HepG2 (cell line): ENCODE measurements around the gene FGF18. TPM values are rescaled to one million over a fixed set of nuclear protein-coding genes. Genes with fewer than 3 reads are reported as not detected.

Source experiments
- ATAC-seq: fragments of 200-7000 bp; cut with Tn5 transposase; 3 replicates; pipeline ENCODE4 v1.9.1; 2020; ENCODE audit warnings: mild to moderate bottlenecking, moderate library complexity
- BruUV-seq: library from RNA; stranded (reverse); fragments of 400-500 nt; replicated peaks from 2 replicates; lab custom pipeline; 2021; lab: Mats Ljungman, UMichigan
- CTCF ChIA-PET: fragments of 300-600 bp; formaldehyde crosslinking; extraction: SDS; loops from one replicate; lab custom pipeline; 2021; ENCODE audit warnings: low total read pairs, inconsistent platforms, low intra/inter-chr PET ratio; lab: Yijun Ruan, JAX
- POLR2A ChIA-PET: fragments of 350-600 bp; sonication (Branson Sonifier 250); formaldehyde crosslinking; loops from one replicate; lab custom pipeline; 2020; ENCODE audit warnings: antibody characterized with exemption, inconsistent platforms; lab: Yijun Ruan, JAX
- DNase-seq: peaks from one replicate; pipeline ENCODE4 v3.0.0-alpha.2; 2015; ENCODE audit warnings: low spot score
- FAIRE-seq: peaks from 3 replicates; lab custom pipeline; 2011; peaks lifted over from hg19 to GRCh38; lab: Jason Lieb, UNC
- H2AFZ ChIP-seq: one replicate; pipeline ENCODE4 v1.6.1; 2011; ENCODE audit warnings: low read length, inconsistent platforms
- H3K27ac ChIP-seq: fragments of 300-600 bp; 3 replicates; pipeline ENCODE4 v1.8.0; 2011; ENCODE audit warnings: mixed run types, mild to moderate bottlenecking, mixed read lengths, low read length, inconsistent platforms; ENCODE audit not compliant: insufficient read depth; ENCODE audit errors: extremely low read length
- H3K27me3 ChIP-seq, 2 experiments: fragments of 200-600 bp in 1 of 2; 2 replicates in 1 of 2; 3 replicates in 1 of 2; pipeline versions ENCODE4 v1.6.0 to v1.8.0; 2011; ENCODE audit warnings: low read length in 2 of 2, mild to moderate bottlenecking in 2 of 2, moderate library complexity in 2 of 2, inconsistent platforms in 1 of 2; ENCODE audit not compliant: insufficient read depth in 2 of 2, control insufficient read depth in 1 of 2
- H3K36me3 ChIP-seq, 2 experiments: fragments of 200-600 bp in 1 of 2; replicated peaks in 1 of 2; 2 replicates in 1 of 2; 3 replicates in 1 of 2; pipeline versions ENCODE4 v1.5.1 to v1.8.0; 2011; ENCODE audit warnings: low read length in 2 of 2, inconsistent platforms in 1 of 2; ENCODE audit not compliant: insufficient read depth in 2 of 2, control insufficient read depth in 1 of 2
- H3K4me1 ChIP-seq: 2 replicates; pipeline ENCODE4 v1.5.1; 2012; ENCODE audit warnings: low read length, inconsistent platforms; ENCODE audit not compliant: insufficient read depth
- H3K4me2 ChIP-seq: 2 replicates; pipeline ENCODE4 v1.6.0; 2011; ENCODE audit warnings: low read depth, low read length, inconsistent platforms
- H3K4me3 ChIP-seq, 3 experiments: fragments of 200-600 bp in 1 of 3; sonication (generic), shearing (Covaris generic) in 1 of 3; replicated peaks in 1 of 3; 2 replicates each; pipeline ENCODE4 v1.5.1; 2011 to 2016; ENCODE audit warnings: low read length in 3 of 3, inconsistent platforms in 2 of 3, low read depth in 2 of 3, mild to moderate bottlenecking in 2 of 3, control low read depth in 1 of 3, mixed read lengths in 1 of 3; ENCODE audit not compliant: insufficient read depth in 1 of 3
- H3K79me2 ChIP-seq: one replicate; pipeline ENCODE4 v1.6.1; 2011; ENCODE audit warnings: low read length, inconsistent platforms; ENCODE audit not compliant: insufficient read depth
- H3K9ac ChIP-seq: 2 replicates; pipeline ENCODE4 v1.6.0; 2011; ENCODE audit warnings: mild to moderate bottlenecking, low read depth, low read length, inconsistent platforms; ENCODE audit not compliant: insufficient read depth
- H3K9me3 ChIP-seq: 2 replicates; pipeline ENCODE4 v1.5.1; 2012; ENCODE audit warnings: mild to moderate bottlenecking, low read length
- H4K20me1 ChIP-seq: 2 replicates; pipeline ENCODE4 v1.6.0; 2011; ENCODE audit warnings: inconsistent platforms, mild to moderate bottlenecking, low read length, moderate library complexity; ENCODE audit not compliant: insufficient read depth
- EEA1 ChIP-seq: sonication (generic); formaldehyde crosslinking; IDR thresholded peaks from 2 replicates; pipeline ENCODE4 v1.5.1; 2020; ENCODE audit warnings: mild to moderate bottlenecking, missing genetic modification reagents, borderline replicate concordance
- HMG20B ChIP-seq: conservative IDR thresholded peaks from 2 replicates; pipeline ENCODE4 v1.6.1; 2016; ENCODE audit warnings: missing genetic modification reagents, missing compliant biosample characterization
- HOXA3 ChIP-seq: sonication (generic); formaldehyde crosslinking; IDR thresholded peaks from 2 replicates; pipeline ENCODE4 v1.5.0; 2020; ENCODE audit warnings: missing genetic modification reagents
- POLR2A ChIP-seq, 2 experiments: IDR thresholded peaks; 2 replicates each; pipeline ENCODE4 v1.6.1; 2011; ENCODE audit warnings: low read depth in 2 of 2, low read length in 2 of 2, mild to moderate bottlenecking in 1 of 2, moderate library complexity in 1 of 2; ENCODE audit not compliant: insufficient read depth in 1 of 2
- RFXANK ChIP-seq: IDR thresholded peaks from 2 replicates; pipeline ENCODE4 v1.6.1; 2016
- TBL1XR1 ChIP-seq: fragments of 150-350 bp; IDR thresholded peaks from 2 replicates; pipeline ENCODE4 v1.6.1; 2014; ENCODE audit warnings: borderline replicate concordance, low read length; ENCODE audit not compliant: partially characterized antibody
- ZFP36 ChIP-seq: fragments of 150-350 bp; IDR thresholded peaks from 2 replicates; pipeline ENCODE4 v1.6.1; 2018; ENCODE audit warnings: borderline replicate concordance, low read length, low read depth; ENCODE audit not compliant: partially characterized antibody
- ZFP36L1 ChIP-seq: sonication (generic); formaldehyde crosslinking; IDR thresholded peaks from 2 replicates; pipeline ENCODE4 v1.8.0; 2022; ENCODE audit warnings: mild to moderate bottlenecking, missing genetic modification reagents, moderate library complexity
- ZNF253 ChIP-seq: sonication (generic); formaldehyde crosslinking; IDR thresholded peaks from 2 replicates; pipeline ENCODE4 v1.8.0; 2022; ENCODE audit warnings: mild to moderate bottlenecking, missing genetic modification reagents, borderline replicate concordance
- ZNF605 ChIP-seq: sonication (generic); formaldehyde crosslinking; IDR thresholded peaks from 2 replicates; pipeline ENCODE4 v1.8.0; 2022; ENCODE audit warnings: mild to moderate bottlenecking, missing genetic modification reagents
- WGBS: methylation state at CpG from one replicate; pipeline ENCODE4 v1.1.6; 2017; ENCODE audit warnings: low lambda C conversion rate; 5-methylcytosine and 5-hydroxymethylcytosine counted together
- in situ Hi-C: cut with HindIII; loops from 2 replicates; pipeline ENCODE4 v1.10.0; 2017; ENCODE audit warnings: low pct_unique_long_range_greater_than_20kb; ENCODE audit not compliant: extremely low pct_ligation_motif_present
- intact Hi-C: fragments of 100-400 bp; cut with micrococcal nuclease; formaldehyde crosslinking; loops from one replicate; pipeline ENCODE4 v1.10.0; 2022; ENCODE audit not compliant: unreplicated experiment
- polyA plus RNA-seq, 8 experiments: library from polyadenylated mRNA; depleted of rRNA in 3 of 8; stranded (reverse) in 7 of 8; unstranded in 1 of 8; fragments of >200 nt; fragmentation: Illumina TruSeq in 4 of 8; extraction: Trizol in 4 of 8; gene quantifications; 2 replicates each; pipeline versions ENCODE4 v1.2.1 to v1.2.3, GENCODE V29; 2011 to 2016; ENCODE audit warnings: low read depth in 4 of 8, missing spikeins in 1 of 8, mixed read lengths in 1 of 8; ENCODE audit not compliant: insufficient read depth in 1 of 8
- total RNA-seq, 5 experiments: library from RNA; depleted of rRNA; stranded (reverse); fragments of >200 nt; fragmentation: Illumina TruSeq; extraction: Trizol; gene quantifications; 2 replicates each; pipeline ENCODE4 v1.2.3, GENCODE V29; 2016; ENCODE audit warnings: low read depth in 1 of 5
- TF ChIP-seq, protein P1 (sequence below): sonication (generic); formaldehyde crosslinking; IDR thresholded peaks from 2 replicates; pipeline ENCODE4 v1.8.1; 2023; ENCODE audit warnings: mild to moderate bottlenecking, inconsistent platforms, moderate library complexity, missing genetic modification reagents, borderline replicate concordance
- TF ChIP-seq, protein P2 (sequence below): sonication (generic); formaldehyde crosslinking; IDR thresholded peaks from 2 replicates; pipeline ENCODE4 v1.8.1; 2023; ENCODE audit warnings: missing genetic modification reagents, mild to moderate bottlenecking, borderline replicate concordance
- TF ChIP-seq, protein P3 (sequence below): sonication (generic); formaldehyde crosslinking; conservative IDR thresholded peaks from 2 replicates; pipeline ENCODE4 v1.4.0; 2020; ENCODE audit warnings: missing genetic modification reagents
- TF ChIP-seq, protein P4 (sequence below): sonication (generic); formaldehyde crosslinking; IDR thresholded peaks from 2 replicates; pipeline ENCODE4 v1.9.0; 2022; ENCODE audit warnings: low read depth, missing genetic modification reagents
- TF ChIP-seq, protein P5 (sequence below): sonication (generic); formaldehyde crosslinking; IDR thresholded peaks from 2 replicates; pipeline ENCODE4 v1.5.0; 2020; ENCODE audit warnings: missing genetic modification reagents
- TF ChIP-seq, protein P6 (sequence below): sonication (generic); formaldehyde crosslinking; IDR thresholded peaks from 2 replicates; pipeline ENCODE4 v1.8.0; 2022; ENCODE audit warnings: missing genetic modification reagents, mild to moderate bottlenecking, borderline replicate concordance

FGF18 gene
- total and polyA plus RNA-seq, 2 of the 13 experiments (the other 11 are each of a cell fraction or from before 2014, with no cell fraction given): not detected

DNA sequence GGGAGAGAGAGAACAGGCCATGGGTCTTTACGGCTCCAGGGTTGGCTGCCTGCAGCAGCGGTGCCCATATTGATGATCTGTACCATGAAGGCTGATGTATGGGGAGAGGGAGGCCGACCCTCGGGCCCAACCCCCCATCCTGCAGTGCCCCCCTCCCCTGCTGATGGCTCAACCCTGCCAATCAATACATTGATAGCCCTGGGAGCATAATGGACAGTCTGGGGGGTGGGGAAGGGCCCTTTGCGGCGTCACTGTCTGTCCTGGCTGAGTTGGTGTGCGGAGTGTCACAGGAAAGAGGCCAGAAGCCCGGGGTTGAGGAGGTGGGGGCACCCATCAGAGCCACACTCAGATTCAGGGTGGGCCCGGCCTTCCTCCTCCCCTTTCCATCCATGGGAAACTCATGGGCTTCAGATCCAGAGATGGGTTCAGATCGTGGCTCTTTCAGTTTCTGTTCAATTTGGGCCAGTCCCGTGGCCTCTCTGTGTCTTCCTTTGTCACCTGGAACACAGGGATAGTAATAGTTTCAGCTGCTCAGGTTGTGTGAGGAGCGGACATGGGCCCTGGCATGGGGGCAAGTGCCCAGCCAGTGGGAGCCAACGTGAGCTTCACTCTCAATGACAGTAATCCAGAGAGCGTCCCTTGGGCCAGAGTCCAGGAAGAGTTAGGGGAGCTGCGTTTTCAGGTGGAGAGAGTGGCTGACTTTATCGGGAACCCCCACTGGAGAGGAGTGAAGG lies 9.5 kb downstream of the FGF18 start:
- DNase-seq: no peak
- no peak for ATAC-seq
- ChIA-PET CTCF (no interaction called here), POLR2A (no interaction called here)
- Histone ChIP-seq H2AFZ (no peak overlapping the region), H3K27me3 (peaks cover 0 to 2% of the 10 kb centered on the region in 2 experiments; a peak in 2 of 5 replicates), H3K36me3 (no peaks in the 10 kb centered on the region), H3K9ac (no peak overlapping the region), H3K79me2 (no peaks in the 10 kb centered on the region), H3K4me3 (no peak overlapping the region), H3K9me3 (no peaks in the 10 kb centered on the region), H3K4me2 (no peak overlapping the region), H3K4me1 (peaks cover 13% of the 10 kb centered on the region), H3K27ac (no peak overlapping the region), H4K20me1 (no peaks in the 10 kb centered on the region)
- no peak for FAIRE-seq
- intact Hi-C loops: no loop called here
- WGBS: 50% methylated on average over 13 of the region's 16 CpGs
- in situ Hi-C loops: loop anchor here (10.0 kb wide), 1 partner anchor 166 kb away; no protein-coding TSS in a partner anchor
- no TSS peak for BruUV-seq
- TF ChIP-seq, protein P1, sequence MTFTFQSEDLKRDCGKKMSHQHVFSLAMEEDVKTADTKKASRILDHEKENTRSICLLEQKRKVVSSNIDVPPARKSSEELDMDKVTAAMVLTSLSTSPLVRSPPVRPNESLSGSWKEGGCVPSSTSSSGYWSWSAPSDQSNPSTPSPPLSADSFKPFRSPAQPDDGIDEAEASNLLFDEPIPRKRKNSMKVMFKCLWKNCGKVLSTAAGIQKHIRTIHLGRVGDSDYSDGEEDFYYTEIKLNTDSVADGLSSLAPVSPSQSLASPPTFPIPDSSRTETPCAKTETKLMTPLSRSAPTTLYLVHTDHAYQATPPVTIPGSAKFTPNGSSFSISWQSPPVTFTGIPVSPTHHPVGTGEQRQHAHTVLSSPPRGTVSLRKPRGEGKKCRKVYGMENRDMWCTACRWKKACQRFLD: no peak
- TF ChIP-seq, protein P2, sequence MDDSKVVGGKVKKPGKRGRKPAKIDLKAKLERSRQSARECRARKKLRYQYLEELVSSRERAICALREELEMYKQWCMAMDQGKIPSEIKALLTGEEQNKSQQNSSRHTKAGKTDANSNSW: no peak
- TF ChIP-seq POLR2A (IDR thresholded peaks at IDR 0.05; ENCODE audit: insufficient read depth in 1 of 2, low read depth in 2 of 2, low read length in 2 of 2): no peak
- no peak for TF ChIP-seq ZNF605 (CRISPR knock-in tag)
- no peak for TF ChIP-seq RFXANK
- no peak for TF ChIP-seq HMG20B (CRISPR knock-in tag)
- TF ChIP-seq HOXA3 (CRISPR knock-in tag): no peak
- no peak for TF ChIP-seq ZFP36
- no peak for TF ChIP-seq ZFP36L1 (CRISPR knock-in tag)
- no peak for TF ChIP-seq TBL1XR1
- TF ChIP-seq, protein P3, sequence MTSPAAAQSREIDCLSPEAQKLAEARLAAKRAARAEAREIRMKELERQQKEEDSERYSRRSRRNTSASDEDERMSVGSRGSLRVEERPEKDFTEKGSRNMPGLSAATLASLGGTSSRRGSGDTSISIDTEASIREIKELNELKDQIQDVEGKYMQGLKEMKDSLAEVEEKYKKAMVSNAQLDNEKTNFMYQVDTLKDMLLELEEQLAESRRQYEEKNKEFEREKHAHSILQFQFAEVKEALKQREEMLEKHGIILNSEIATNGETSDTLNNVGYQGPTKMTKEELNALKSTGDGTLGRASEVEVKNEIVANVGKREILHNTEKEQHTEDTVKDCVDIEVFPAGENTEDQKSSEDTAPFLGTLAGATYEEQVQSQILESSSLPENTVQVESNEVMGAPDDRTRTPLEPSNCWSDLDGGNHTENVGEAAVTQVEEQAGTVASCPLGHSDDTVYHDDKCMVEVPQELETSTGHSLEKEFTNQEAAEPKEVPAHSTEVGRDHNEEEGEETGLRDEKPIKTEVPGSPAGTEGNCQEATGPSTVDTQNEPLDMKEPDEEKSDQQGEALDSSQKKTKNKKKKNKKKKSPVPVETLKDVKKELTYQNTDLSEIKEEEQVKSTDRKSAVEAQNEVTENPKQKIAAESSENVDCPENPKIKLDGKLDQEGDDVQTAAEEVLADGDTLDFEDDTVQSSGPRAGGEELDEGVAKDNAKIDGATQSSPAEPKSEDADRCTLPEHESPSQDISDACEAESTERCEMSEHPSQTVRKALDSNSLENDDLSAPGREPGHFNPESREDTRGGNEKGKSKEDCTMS (CRISPR knock-in tag): no peak
- no peak for TF ChIP-seq ZNF253 (CRISPR knock-in tag)
- TF ChIP-seq, protein P4, sequence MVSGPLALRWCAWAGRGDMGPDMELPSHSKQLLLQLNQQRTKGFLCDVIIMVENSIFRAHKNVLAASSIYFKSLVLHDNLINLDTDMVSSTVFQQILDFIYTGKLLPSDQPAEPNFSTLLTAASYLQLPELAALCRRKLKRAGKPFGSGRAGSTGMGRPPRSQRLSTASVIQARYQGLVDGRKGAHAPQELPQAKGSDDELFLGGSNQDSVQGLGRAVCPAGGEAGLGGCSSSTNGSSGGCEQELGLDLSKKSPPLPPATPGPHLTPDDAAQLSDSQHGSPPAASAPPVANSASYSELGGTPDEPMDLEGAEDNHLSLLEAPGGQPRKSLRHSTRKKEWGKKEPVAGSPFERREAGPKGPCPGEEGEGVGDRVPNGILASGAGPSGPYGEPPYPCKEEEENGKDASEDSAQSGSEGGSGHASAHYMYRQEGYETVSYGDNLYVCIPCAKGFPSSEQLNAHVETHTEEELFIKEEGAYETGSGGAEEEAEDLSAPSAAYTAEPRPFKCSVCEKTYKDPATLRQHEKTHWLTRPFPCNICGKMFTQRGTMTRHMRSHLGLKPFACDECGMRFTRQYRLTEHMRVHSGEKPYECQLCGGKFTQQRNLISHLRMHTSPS (CRISPR knock-in tag): no peak
- TF ChIP-seq EEA1 (CRISPR knock-in tag): no peak
- TF ChIP-seq, protein P5, sequence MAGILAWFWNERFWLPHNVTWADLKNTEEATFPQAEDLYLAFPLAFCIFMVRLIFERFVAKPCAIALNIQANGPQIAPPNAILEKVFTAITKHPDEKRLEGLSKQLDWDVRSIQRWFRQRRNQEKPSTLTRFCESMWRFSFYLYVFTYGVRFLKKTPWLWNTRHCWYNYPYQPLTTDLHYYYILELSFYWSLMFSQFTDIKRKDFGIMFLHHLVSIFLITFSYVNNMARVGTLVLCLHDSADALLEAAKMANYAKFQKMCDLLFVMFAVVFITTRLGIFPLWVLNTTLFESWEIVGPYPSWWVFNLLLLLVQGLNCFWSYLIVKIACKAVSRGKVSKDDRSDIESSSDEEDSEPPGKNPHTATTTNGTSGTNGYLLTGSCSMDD (CRISPR knock-in tag): no peak
- TF ChIP-seq, protein P6, sequence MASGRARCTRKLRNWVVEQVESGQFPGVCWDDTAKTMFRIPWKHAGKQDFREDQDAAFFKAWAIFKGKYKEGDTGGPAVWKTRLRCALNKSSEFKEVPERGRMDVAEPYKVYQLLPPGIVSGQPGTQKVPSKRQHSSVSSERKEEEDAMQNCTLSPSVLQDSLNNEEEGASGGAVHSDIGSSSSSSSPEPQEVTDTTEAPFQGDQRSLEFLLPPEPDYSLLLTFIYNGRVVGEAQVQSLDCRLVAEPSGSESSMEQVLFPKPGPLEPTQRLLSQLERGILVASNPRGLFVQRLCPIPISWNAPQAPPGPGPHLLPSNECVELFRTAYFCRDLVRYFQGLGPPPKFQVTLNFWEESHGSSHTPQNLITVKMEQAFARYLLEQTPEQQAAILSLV: no peak
